VCaP (cell line): Measurements from ENCODE around the gene DNAI7.
A peak's percentile ranks its signal among the peaks of the same experiment; 100 is the strongest.

Experiments used
- H3K27ac ChIP-seq: fragments of 450-650 bp; 2 replicates; pipeline ENCODE4 v1.5.1; 2017
- CTCF ChIP-seq: fragments of 450-650 bp; conservative IDR thresholded peaks from 2 replicates; pipeline ENCODE4 v1.5.1; 2017; ENCODE audit warnings: mild to moderate bottlenecking, moderate library complexity

DNAI7 gene

GRCh38 chr12:25135531-25136154 is 59.3 kb downstream of the DNAI7 start:
- no peak; the same call in 1 of the 2 replicates for TF ChIP-seq CTCF
- no peak overlapping the region for H3K27ac ChIP-seq

- TF ChIP-seq CTCF, result no peak
- no peak overlapping the region for H3K27ac ChIP-seq
These were observed 63.7 kb downstream of the DNAI7 start for GRCh38 chr12:25131270-25131669.

GRCh38 chr12:25130741-25131188 is 64.2 kb downstream of the DNAI7 start:
- peak; percentile 77 for TF ChIP-seq CTCF
- H3K27ac ChIP-seq, result no peak overlapping the region

GRCh38 chr12:25126746-25127145 is 68.2 kb downstream of the DNAI7 start:
- TF ChIP-seq CTCF, result no peak
- H3K27ac ChIP-seq, result no peak overlapping the region

GRCh38 chr12:25126101-25126500 is 68.9 kb downstream of the DNAI7 start:
- TF ChIP-seq CTCF, result no peak
- H3K27ac ChIP-seq, result no peak overlapping the region

- TF ChIP-seq CTCF, result no peak
- H3K27ac ChIP-seq, result no peak overlapping the region
These were observed 70.5 kb downstream of the DNAI7 start for GRCh38 chr12:25124493-25124892.

GRCh38 chr12:25123126-25123525 is 71.8 kb downstream of the DNAI7 start:
- no peak for TF ChIP-seq CTCF
- no peak overlapping the region for H3K27ac ChIP-seq
